GM21360 (cell line): ENCODE data around the gene TBC1D21.

ENCODE experiments used
- ATAC-seq: cut with Tn5 transposase; IDR thresholded peaks from one replicate; pipeline ENCODE4 v1.9.1; 2021; ENCODE audit warnings: mild to moderate bottlenecking, moderate library complexity; ENCODE audit not compliant: unreplicated experiment

TBC1D21 gene

GRCh38 chr15:73873456-73873855, at the start of gene TBC1D21:
Gene TBC1D21, plus strand, starts transcription at chr15:73873564. Its CDS starts 146 bp downstream, at chr15:73873710.
- ATAC-seq, result no peak

GRCh38 chr15:73826711-73827251, 46.6 kb upstream of the TBC1D21 start:
- no peak for ATAC-seq

GRCh38 chr15:73829523-73829922, 43.8 kb upstream of the TBC1D21 start:
- ATAC-seq, result no peak

- ATAC-seq, result no peak
These were observed 40.7 kb upstream of the TBC1D21 start for GRCh38 chr15:73832657-73833056.

GRCh38 chr15:73836845-73837244, 36.5 kb upstream of the TBC1D21 start:
- no peak for ATAC-seq

- no peak for ATAC-seq
These were observed 34.4 kb upstream of the TBC1D21 start for GRCh38 chr15:73838831-73839426.

GRCh38 chr15:73839699-73840377, 33.5 kb upstream of the TBC1D21 start:
- ATAC-seq, result no peak

GRCh38 chr15:73840771-73841170, 32.6 kb upstream of the TBC1D21 start:
- no peak for ATAC-seq

GRCh38 chr15:73841756-73842725, 31.3 kb upstream of the TBC1D21 start:
- no peak for ATAC-seq

- ATAC-seq, result no peak
These were observed 29.6 kb upstream of the TBC1D21 start for GRCh38 chr15:73843787-73844186.

GRCh38 chr15:73844356-73844755, 29.0 kb upstream of the TBC1D21 start:
- no peak for ATAC-seq

GRCh38 chr15:73845507-73845906, 27.9 kb upstream of the TBC1D21 start:
- no peak for ATAC-seq

GRCh38 chr15:73845907-73846306, 27.5 kb upstream of the TBC1D21 start:
- no peak for ATAC-seq

GRCh38 chr15:73849641-73850040, 23.7 kb upstream of the TBC1D21 start:
- no peak for ATAC-seq

GRCh38 chr15:73850228-73850627, 23.1 kb upstream of the TBC1D21 start:
- ATAC-seq, result no peak

- ATAC-seq, result no peak
These were observed 21.7 kb upstream of the TBC1D21 start for GRCh38 chr15:73851689-73852088.

GRCh38 chr15:73852507-73852906, 20.9 kb upstream of the TBC1D21 start:
- ATAC-seq, result no peak

GRCh38 chr15:73854265-73854664, 19.1 kb upstream of the TBC1D21 start:
- no peak for ATAC-seq

GRCh38 chr15:73856458-73857192, 16.7 kb upstream of the TBC1D21 start:
- ATAC-seq, result no peak

- no peak for ATAC-seq
These were observed 16.0 kb upstream of the TBC1D21 start for GRCh38 chr15:73857193-73857920.
